Measurements from ENCODE around the gene POLR3K.
A peak's percentile ranks its signal among the peaks of the same experiment; 100 is the strongest.
"Not testable (repeated sequence)": the region's sequence is repeated elsewhere in the genome, so short reads cannot be mapped to it uniquely, and the experiment has no call there.

The POLR3K gene

GRCh38 chr16:63998-64913, 10.8 kb upstream of the POLR3K start:
- DNase-seq = peak; percentile 55

- no peak for DNase-seq
Measured at GRCh38 chr16:63466-63865, 10.1 kb upstream of the POLR3K start.

GRCh38 chr16:62968-63391, 9.6 kb upstream of the POLR3K start:
- DNase-seq = no peak

GRCh38 chr16:62283-62967, 9.0 kb upstream of the POLR3K start:
- no peak for DNase-seq

GRCh38 chr16:61879-62281, 8.5 kb upstream of the POLR3K start:
- no peak for DNase-seq

GRCh38 chr16:60929-61878, 7.8 kb upstream of the POLR3K start:
- no peak for DNase-seq

GRCh38 chr16:60166-60565, 6.8 kb upstream of the POLR3K start:
- DNase-seq = no peak

GRCh38 chr16:59440-60059, 6.1 kb upstream of the POLR3K start:
- DNase-seq = no peak

GRCh38 chr16:58491-59439, 5.4 kb upstream of the POLR3K start:
- DNase-seq = no peak

- no peak for DNase-seq
Measured at GRCh38 chr16:57711-58110, 4.3 kb upstream of the POLR3K start.

GRCh38 chr16:56231-56927, 3.0 kb upstream of the POLR3K start:
- DNase-seq = no peak

- DNase-seq = no peak
Measured at GRCh38 chr16:55571-56136, 2.2 kb upstream of the POLR3K start.

GRCh38 chr16:54237-54581, 801 bp upstream of the POLR3K start:
- no peak for DNase-seq

- no peak for DNase-seq
Measured at GRCh38 chr16:50769-51591, 2.4 kb downstream of the POLR3K start.

GRCh38 chr16:47234-47633, 6.2 kb downstream of the POLR3K start:
- DNase-seq = no peak

GRCh38 chr16:46510-46909, 6.9 kb downstream of the POLR3K start:
- not testable (repeated sequence) for DNase-seq

- peak; percentile 23 for DNase-seq
Measured at GRCh38 chr16:45454-45853, 8.0 kb downstream of the POLR3K start.

- no peak for DNase-seq
Measured at GRCh38 chr16:44655-45054, 8.8 kb downstream of the POLR3K start.

- no peak for DNase-seq
Measured at GRCh38 chr16:43294-43693, 10.1 kb downstream of the POLR3K start.

GRCh38 chr16:42691-43090, 10.7 kb downstream of the POLR3K start:
- DNase-seq = no peak

Measured in NCI-H774 (cell line).